ENCODE data around the gene ZBTB4.
"Not testable (repeated sequence)": the region's sequence is repeated elsewhere in the genome, so short reads cannot be mapped to it uniquely, and the experiment has no call there.

ZBTB4 gene

DNA sequence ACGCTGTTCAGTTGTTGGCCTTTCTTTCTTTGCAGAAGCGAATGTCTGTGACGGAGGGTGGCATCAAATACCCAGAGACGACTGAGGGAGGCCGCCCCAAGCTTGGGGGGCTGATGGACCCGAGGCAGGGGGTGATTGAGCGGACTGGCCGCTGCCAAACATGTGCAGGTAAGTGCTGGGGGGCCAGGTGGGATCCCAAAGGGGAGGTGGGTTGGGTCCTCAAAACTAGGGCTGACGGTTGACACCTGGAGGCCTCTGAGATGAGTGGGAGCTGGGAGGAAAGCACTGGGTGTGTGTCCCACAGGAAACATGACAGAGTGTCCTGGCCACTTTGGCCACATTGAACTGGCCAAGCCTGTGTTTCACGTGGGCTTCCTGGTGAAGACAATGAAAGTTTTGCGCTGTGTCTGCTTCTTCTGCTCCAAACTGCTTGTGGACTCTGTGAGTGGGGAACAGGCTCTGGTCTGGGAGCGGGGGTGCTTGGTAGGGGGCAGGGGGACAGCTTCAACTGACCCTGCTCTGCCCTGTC, 16.5 kb upstream of the ZBTB4 start:
- no peak for DNase-seq (ENCODE audit: low spot score)

- DNase-seq (ENCODE audit: low spot score): no peak
Measured at GRCh38 chr17:7493941-7494340, 14.5 kb upstream of the ZBTB4 start.

GRCh38 chr17:7491583-7491982, 12.2 kb upstream of the ZBTB4 start:
- DNase-seq (ENCODE audit: low spot score): no peak

DNA sequence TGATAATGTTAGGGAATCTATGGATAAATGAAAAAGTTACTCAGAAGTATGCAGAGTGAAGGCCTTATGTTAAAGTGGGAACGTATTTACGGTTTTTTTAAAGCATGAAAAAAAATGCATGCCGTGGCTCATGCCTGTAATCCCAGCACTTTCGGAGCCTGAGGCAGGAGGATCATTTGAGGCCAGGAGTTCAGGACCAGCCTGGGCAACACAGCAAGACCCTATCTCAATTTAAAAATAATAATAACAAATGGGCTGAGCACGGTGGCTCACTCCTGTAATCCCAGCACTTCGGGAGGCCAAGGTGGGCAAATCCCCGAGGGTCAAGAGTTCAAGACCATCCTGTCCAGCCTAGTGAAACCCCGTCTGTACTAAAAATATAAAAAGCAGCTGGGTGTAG, 10.7 kb upstream of the ZBTB4 start:
- no peak for DNase-seq (ENCODE audit: low spot score)

GRCh38 chr17:7486181-7486580, 6.8 kb upstream of the ZBTB4 start:
- no peak for DNase-seq (ENCODE audit: low spot score)

- no peak for DNase-seq (ENCODE audit: low spot score)
Measured at GRCh38 chr17:7484919-7485377, 5.5 kb upstream of the ZBTB4 start.

GRCh38 chr17:7484067-7484918, 4.9 kb upstream of the ZBTB4 start, which contains the start of gene POLR2A:
POLR2A (plus strand) TSS chr17:7484366.
- peak; percentile 100 for DNase-seq (ENCODE audit: low spot score)

GRCh38 chr17:7483255-7484066, 4.0 kb upstream of the ZBTB4 start:
- peak; percentile 99 for DNase-seq (ENCODE audit: low spot score)

- not testable (repeated sequence) for DNase-seq (ENCODE audit: low spot score)
Measured at GRCh38 chr17:7482742-7483088, 3.3 kb upstream of the ZBTB4 start.

DNA sequence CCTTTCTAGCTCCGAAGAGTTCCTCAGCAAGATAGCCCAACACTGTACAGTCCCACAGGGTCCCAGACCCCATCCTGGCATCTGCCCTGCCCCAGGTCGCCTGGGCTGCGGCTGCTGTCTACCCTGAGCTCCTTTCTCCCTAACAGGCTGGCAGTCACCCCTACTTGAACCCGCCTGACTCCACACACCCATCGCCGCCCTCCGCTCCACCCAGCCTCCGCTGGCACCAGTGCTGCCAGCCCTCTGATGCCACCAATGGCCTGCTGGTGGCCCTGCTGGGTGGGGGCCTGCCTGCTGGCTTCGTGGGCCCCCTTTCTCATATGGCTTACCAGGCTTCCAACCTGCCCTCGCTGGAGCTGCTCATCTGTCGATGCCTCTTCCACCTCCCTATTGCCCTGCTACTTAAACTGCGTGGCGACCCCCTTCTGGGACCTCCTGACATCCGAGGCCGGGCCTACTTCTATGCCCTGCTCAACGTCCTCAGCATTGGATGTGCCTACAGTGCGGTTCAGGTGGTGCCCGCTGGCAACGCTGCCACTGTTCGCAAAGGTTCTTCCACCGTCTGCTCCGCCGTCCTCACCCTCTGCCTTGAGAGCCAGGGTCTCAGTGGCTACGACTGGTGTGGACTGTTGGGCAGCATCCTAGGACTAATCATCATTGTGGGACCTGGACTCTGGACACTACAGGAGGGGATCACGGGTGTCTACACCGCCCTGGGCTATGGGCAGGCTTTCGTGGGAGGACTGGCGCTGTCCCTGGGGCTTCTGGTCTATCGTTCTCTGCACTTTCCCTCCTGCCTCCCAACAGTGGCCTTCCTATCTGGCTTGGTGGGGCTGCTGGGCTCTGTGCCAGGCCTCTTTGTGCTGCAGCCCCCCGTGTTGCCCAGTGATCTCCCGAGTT, 2.7 kb upstream of the ZBTB4 start:
- not testable (repeated sequence) for DNase-seq (ENCODE audit: low spot score)

GRCh38 chr17:7481275-7481674, 1.8 kb upstream of the ZBTB4 start, which contains the start of gene SLC35G6:
SLC35G6 (plus strand) TSS chr17:7481446; CDS start chr17:7481517, 71 bp downstream.
- not testable (repeated sequence) for DNase-seq (ENCODE audit: low spot score)

- no peak for DNase-seq (ENCODE audit: low spot score)
Measured at GRCh38 chr17:7480089-7480384, 606 bp upstream of the ZBTB4 start.

DNA sequence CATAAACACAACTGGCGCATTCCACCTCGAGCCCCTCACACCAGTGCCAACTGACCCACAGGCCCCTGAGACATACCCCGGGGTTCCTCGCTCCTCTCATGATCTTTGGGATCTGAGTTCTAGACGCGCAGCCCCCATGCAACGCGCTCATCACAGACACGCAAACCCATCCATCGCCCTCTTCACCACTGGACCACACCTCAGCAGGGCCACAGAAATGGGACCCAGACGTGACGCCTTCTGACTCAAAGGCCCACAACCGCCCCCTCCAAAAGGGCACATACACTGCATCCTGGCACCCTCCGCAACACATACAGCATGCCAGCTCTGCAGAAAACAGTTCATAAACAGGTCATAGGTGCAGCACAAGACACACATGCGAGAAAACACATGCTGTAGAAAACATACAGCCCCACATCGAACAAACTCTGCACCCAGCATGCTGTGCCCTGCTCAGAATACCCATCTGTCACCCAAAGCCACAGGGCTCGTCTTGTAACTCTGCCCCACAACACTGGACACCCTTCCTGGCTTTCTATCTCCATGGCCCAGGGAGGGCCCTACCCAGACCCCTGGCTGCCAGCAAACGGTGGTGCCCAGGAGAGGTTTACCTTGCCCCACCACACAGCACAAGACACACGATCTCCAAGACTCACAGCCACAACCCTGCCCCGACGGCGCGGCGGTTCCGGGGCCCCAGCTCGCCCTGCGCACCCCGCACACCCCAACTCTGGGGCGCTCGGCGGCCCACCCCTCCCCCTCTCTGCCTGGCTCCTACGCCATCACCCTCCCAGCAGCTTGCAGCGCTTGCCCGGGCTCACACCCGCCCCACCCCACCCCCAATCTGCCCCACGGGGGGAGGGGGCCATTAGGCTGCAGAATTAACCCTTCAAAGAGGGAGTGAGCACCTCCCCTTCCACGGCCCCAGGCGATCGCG, 887 bp downstream of the ZBTB4 start:
- peak; percentile 76 for DNase-seq (ENCODE audit: low spot score)

DNA sequence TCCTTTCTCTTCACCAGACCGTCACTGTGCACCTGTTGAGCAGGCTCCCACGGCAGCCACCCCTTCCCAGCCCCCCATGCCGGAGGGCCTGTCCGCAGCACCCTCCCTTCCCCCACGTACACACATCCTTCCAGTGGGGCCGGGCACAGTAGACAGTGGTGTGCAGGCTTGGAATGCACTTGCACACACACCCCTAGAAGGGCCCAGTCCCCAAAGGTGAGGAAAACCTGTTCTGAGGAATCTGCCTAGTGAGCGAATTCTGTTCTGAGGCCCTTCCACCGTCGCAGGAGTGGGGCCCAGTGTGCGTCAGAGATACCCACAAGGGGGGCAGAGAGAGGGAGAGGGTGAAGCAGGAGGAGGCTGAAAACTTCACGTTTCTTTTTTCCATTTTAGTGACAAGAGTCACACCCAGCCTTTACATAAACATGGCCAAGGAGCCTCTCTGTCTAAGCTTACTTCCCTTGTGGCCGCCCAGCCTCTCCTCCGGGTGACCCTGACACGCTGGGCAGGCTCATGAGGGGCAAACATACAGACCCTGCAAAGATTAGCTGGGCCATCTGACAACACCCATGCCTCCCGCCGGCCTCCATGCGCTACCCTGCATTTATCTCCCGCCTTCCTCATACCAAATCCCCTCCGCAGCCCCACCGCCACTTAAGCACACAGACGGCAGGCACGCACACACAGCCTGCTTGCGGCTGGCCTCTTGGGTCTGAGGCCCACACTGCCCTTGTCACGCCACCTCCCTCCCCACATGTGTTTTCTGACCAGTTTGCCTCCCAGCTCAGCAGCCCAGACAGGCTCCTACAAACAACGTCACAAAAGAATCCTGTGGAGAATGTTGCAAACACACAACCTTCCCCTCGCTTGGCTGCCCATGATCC, 1.8 kb downstream of the ZBTB4 start:
- no peak for DNase-seq (ENCODE audit: low spot score)

- no peak for DNase-seq (ENCODE audit: low spot score)
Measured at GRCh38 chr17:7476951-7477350, 2.5 kb downstream of the ZBTB4 start.

GRCh38 chr17:7476494-7476893, 2.9 kb downstream of the ZBTB4 start:
- no peak for DNase-seq (ENCODE audit: low spot score)

GRCh38 chr17:7475764-7476422, 3.5 kb downstream of the ZBTB4 start:
- no peak for DNase-seq (ENCODE audit: low spot score)

DNA sequence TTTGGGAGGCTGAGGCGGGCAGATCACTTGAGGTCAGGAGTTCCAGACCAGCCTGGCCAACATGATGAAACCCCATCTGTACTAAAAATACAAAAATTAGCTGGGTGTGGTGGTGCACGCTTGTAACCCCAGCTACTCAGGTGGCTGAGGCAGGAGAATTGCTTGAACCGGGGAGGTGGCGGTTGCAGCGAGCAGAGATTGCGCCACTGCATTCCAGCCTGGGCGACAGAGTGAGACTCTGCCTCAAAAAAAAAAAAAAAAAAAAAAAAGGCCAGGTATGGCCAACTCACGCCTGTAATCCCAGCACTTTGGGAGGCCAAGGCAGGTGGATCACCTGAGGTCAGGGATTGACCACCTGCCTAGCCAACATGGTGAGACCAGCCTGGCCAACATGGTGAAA, 4.7 kb downstream of the ZBTB4 start:
- not testable (repeated sequence) for DNase-seq (ENCODE audit: low spot score)

DNA sequence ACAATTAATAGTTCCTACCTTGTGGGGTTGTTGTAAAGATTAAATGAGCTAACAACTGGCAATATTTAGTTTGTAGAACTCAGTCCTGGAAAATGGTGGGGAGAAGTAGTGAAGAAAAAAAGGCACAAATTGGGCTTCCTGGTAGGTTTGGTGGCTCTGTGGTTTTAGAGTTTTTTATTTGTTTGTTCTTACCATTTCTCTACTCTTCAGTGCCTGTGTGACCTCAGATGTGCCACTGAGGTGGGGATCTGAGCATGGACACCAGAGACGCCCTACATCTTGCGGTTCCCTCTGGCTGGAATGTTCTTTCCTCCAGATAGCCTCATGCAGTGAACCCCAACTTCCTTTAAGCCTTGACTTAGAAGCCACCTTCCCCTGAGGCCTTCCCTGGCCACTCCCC, 7.7 kb downstream of the ZBTB4 start:
- DNase-seq (ENCODE audit: low spot score): no peak

Data from ecto neural progenitor cell (in vitro differentiated cells).